Liver (tissue), 3 donors: Measurements from ENCODE around the gene SIRT7.

Source experiments
- CTCF ChIP-seq: fragments of 150-350 bp; IDR thresholded peaks from 2 replicates; pipeline ENCODE4 v1.5.1; 2017; ENCODE audit warnings: improper control_type of control experiment, low read depth, low read length; ENCODE audit not compliant: missing input control
- EGR1 ChIP-seq, 2 donors: IDR thresholded peaks; 2 replicates each; pipeline ENCODE4 v1.6.1; 2016 to 2018; ENCODE audit warnings: antibody characterized with exemption in 2 of 2, low read depth in 2 of 2
- donor health status: healthy.
- donor health status: healthy.

DNA sequence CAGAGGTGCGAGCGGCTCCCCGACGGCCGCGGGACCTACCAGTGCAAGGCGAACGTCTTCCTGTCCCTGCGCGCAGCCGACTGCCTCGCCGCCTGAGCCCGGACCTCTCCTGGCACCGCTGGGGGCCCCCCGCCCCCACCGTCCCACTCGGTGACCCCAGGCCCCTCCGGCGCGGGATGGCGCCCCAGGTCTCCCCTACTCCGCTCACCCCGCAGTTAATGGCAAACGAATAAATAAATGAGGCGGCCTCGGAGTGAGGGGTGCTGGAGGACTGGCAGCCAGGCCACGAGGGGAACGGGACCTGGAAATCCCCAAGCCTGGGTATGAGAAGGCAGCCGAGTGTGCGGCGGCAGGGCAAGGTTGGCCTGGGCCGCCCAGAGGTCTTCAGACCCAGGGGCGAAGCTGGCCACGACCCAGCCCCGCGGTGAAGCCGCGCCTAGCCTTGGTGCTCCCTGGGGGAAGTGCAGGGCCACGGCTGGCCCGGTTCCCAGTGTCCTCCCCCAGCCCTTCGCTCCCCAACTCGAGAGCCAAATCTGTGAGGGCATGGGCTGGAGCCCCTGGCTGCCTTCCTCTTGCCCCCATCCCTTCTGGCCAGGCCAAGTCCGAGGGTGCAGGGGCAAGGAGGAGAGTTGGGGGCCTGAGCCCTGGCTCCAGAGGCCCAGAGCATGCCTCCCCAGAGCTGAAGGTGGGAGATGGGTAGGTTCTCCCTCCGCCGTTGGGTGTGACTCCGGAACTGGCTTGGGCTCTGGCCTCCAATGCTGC is 15.1 kb downstream of the SIRT7 start:
- no peak for TF ChIP-seq EGR1 (IDR thresholded peaks at IDR 0.05; ENCODE audit: low read depth in 2 of 2)
- no peak for TF ChIP-seq CTCF
